HG03442 (cell line): Measurements from ENCODE around the gene HSD17B10.
"Not testable (repeated sequence)": the region's sequence is repeated elsewhere in the genome, so short reads cannot be mapped to it uniquely, and the experiment has no call there.

Experiments
- ATAC-seq: cut with Tn5 transposase; IDR thresholded peaks from one replicate; pipeline ENCODE4 v1.9.1; 2021; ENCODE audit warnings: mild to moderate bottlenecking, moderate library complexity; ENCODE audit not compliant: unreplicated experiment

The HSD17B10 gene

GRCh38 chrX:53433651-53434639 is at the start of gene HSD17B10:
Gene HSD17B10 (minus strand): TSS chrX:53434370. CDS start chrX:53434345, 25 bp downstream.
- peak; percentile 95 for ATAC-seq

- ATAC-seq = no peak
Observed at GRCh38 chrX:53483416-53483815, 49.2 kb upstream of the HSD17B10 start.

DNA sequence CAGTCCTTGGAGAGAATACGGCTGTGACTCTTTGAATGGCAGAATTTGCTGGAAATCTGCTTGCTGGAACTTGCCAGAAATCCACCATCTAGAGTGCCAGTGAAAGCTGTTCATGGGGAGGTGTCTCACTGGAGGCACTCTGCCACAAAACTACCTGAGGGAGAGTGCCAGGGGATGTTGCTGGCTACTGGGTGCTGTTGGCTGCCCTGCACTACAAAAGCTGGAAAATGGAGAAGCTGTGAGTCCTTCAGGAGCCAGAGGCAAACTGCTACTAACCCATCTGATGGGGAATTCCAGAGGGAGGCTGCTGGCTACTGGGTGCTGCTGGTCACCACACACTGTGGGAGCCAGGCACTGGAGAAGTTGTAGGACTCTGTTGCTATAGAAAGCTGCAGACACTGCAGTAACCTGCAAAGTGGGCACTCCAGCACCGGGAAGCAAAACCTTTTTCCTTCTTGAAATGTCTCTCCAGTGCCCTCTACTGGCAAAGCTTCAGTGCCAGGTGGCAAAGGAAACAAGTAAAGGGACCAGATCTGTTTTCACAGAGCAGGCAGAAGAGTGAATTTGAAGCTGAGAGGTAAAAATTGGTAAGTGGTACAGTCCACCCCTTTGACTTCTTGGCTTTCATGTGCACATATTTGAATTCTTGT is 47.8 kb upstream of the HSD17B10 start:
- ATAC-seq = no peak

DNA sequence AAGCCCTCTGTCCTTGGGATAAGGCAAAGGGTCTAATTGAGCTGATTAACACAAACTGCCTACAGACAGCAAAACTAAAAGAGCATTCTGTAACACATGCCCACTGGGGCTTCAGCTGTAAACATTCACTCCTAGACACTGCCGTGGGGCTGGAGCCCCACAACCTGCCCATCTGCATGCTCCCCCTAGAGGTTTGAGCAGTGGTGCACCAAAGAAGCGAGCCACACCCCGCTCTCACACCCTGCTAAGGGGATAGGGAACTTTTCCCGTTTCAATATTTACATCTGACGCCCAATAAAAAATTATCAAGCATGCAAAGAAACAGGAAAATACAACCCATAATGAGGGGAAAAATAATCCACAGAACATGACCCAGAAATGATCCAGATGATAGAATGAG is 46.9 kb upstream of the HSD17B10 start:
- no peak for ATAC-seq

- no peak for ATAC-seq
Observed at GRCh38 chrX:53479301-53479700, 45.1 kb upstream of the HSD17B10 start.

- no peak for ATAC-seq
Observed at GRCh38 chrX:53476371-53476770, 42.2 kb upstream of the HSD17B10 start.

GRCh38 chrX:53474707-53475106 is 40.5 kb upstream of the HSD17B10 start:
- ATAC-seq = no peak

DNA sequence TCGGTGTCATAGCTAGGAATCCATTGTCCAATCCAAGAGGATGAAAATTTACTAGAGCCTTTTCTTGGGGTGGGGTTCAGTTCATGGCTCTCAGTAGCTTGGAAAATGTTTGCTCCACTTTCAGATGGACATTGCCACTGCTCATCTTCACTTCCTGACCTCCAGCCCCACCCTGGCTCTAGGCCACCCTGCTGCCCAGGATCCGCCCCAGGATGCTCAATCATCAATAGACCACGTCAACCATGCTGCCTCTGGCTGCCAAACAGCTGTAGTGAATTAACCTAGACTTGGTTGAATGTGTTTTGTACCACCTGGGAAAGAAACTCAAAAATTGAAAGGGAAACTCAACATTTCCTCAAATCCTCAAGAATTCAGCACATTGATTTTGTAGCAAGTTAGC is 37.2 kb upstream of the HSD17B10 start:
- no peak for ATAC-seq

DNA sequence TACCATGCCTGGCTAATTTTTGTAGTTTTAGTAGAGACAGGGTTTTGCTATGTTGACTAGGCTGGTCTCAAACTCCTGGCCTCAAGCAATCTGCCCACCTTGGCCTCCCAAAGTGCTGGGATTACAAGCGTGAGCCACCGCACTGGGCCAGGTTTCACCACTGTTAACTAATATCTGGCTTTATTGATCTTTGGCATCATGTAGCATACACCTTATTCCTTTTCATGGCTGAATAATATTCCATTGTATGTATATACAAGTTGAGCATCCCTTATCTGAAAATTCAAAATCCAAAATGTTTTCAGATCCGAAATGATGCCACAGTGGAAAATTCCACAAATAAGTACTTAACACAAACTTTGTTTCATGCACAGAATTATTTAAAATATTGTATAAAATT is 34.5 kb upstream of the HSD17B10 start:
- not testable (repeated sequence) for ATAC-seq

DNA sequence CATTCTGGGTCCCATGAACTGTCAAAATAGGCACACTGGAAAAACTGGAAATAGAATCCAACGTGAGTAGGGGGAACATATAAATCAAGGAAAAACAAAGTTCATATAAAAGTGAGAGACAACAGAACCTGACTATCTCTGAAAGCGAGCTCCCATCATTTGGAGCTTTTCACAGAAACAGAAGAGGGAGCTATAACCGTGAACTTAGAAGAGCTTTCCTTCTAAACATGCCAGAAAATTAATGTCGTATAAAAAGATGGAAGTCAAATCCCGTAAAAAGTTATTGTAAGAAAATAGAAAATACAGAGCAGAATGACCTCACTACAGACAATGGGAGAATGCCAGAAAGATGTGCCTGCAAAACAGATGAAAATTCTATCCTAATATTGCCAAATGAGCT is 23.9 kb upstream of the HSD17B10 start:
- ATAC-seq = no peak

DNA sequence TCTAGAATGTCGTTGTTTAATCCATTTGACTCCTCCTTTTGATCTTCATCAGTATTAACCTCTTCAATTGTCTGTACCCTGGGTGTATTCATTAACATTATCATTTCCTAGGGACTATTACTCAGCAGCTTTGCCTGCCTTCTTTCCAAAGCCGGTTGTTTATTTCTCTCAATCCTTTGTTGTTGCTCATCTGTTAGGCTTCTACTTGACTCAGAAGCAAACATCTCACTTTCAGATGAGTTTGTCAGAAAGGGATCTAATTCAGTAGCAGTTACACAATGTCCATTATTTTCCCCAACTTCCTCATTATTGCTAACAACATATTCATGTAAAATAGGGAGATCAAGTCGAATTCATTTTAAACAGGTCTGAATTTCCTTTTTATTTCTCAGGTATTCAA is 22.1 kb upstream of the HSD17B10 start:
- no peak for ATAC-seq

- ATAC-seq = no peak
Observed at GRCh38 chrX:53452812-53453211, 18.6 kb upstream of the HSD17B10 start.

- no peak for ATAC-seq
Observed at GRCh38 chrX:53449632-53450031, 15.5 kb upstream of the HSD17B10 start.

DNA sequence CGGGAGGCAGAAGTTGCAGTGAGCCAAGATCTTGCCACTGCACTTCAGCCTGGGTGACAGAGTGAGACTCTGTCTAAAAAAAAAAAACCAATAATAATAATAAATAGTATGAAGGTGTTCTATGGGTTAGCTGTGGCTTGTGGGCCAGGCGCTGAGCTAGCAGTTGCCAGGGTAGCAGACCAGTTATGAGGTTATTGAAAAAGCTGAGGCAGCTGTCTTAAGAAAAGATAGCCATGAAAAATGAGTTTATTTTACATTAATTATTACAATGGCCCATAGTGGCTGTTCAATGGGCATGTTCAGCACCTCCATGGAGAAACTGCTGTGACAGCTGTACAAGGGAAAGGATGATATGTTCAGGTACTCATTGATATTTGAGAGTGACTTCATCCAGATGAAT is 13.3 kb upstream of the HSD17B10 start:
- ATAC-seq = no peak

- no peak for ATAC-seq
Observed at GRCh38 chrX:53445977-53446376, 11.8 kb upstream of the HSD17B10 start.

DNA sequence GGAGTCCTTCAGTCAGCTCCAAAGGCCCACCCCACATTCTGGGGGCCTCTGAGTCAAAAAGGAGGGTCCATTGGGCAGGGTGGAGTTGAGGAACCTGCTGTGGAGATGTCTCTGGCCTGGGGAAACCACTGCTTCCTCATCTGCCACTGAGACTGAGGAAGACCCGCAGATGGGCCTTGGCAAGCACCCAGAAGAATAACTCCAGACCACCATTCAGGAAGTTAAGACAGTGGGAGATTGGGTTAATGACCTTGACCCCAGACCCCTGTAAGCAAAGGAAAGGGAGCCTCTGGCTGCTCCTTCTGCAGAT is 8.1 kb upstream of the HSD17B10 start:
- no peak for ATAC-seq

GRCh38 chrX:53441531-53442321 is 7.6 kb upstream of the HSD17B10 start:
- peak; percentile 71 for ATAC-seq

DNA sequence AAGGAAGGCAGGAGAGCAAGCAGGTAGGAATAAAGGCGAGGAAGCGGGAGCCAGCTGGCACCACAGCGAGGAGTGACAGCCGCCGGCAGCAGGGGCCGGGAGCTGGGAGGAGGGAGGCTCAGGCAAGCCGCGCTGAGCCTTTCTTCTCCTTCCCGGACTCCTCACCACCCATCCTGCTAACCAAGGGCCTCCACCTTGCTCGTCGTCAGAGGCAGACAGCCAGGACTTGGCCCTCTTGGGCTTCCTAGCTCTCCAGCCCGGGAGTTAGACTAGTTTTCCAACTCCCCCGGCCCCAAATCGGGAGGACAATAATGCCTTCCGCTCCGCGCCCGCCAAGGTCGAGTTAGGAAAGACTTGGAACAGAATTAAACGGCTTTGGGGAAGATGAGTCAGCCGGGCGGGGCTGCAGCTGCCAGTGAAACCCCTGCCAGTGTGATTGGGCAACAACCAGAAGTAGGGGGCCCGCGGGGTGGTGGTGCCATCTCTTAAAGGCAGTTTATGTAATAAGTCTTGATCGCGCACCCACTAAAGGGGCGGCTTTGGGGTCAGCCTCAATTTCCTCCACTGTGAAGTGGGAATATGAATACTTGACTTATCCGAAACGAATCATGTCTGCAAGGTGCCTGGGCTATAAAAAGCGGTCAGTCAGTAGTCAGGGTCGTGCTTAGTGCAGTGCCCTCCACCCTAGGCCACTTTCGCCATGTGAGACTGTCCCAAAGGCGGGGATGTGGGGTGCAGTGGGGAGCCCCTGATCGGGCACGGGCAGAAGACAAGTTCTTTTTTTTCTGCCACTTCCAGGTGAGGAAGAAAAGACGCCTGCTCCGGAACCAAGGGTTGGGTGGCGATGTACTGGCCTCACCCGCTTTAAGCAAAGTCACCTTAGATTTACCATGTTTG is 6.7 kb upstream of the HSD17B10 start:
- peak; percentile 6 for ATAC-seq

DNA sequence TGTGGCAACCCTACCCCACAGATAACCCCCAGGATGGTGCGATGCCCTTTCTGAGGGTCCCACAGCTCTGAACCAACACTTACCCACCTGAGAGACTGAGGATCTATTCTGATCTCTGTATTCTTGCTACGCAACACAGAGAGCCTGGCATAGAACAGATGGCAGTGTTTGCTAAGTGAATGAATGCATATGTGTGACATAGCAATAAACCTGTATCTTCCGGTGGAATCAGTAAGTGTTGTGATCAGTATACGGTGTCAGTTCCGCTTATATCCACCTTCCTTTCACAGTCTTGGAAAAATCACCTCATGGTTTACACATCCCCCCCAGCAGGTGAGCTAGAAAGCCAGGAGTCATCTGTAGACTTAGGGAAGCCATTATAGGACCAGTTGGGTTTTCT is 5.9 kb upstream of the HSD17B10 start:
- no peak for ATAC-seq

GRCh38 chrX:53438832-53439230 is 4.7 kb upstream of the HSD17B10 start:
- ATAC-seq = no peak
